PFSK-1 (cell line): ENCODE results near the gene FBLN2.

ENCODE experiments used
- FOXP2 ChIP-seq: optimal IDR thresholded peaks from 2 replicates; pipeline ENCODE3; 2011; ENCODE audit warnings: borderline replicate concordance, control low read depth, inconsistent platforms; ENCODE audit not compliant: insufficient read depth; ENCODE audit errors: extremely low read length, extremely low read depth
- POLR2AphosphoS5 ChIP-seq: IDR thresholded peaks from 2 replicates; pipeline ENCODE4 v1.6.1; 2012; ENCODE audit warnings: low read depth, mild to moderate bottlenecking, control low read depth, low read length, moderate library complexity
- SIN3A ChIP-seq: IDR thresholded peaks from 2 replicates; pipeline ENCODE4 v1.6.1; 2012; ENCODE audit warnings: mild to moderate bottlenecking, low read length, moderate library complexity, borderline replicate concordance; ENCODE audit not compliant: insufficient read depth
- TAF1 ChIP-seq: IDR thresholded peaks from 2 replicates; pipeline ENCODE4 v1.6.1; 2012; ENCODE audit warnings: low read length, control low read depth, borderline replicate concordance; ENCODE audit not compliant: insufficient read depth
- TF ChIP-seq, protein P1 (sequence below), 2 experiments: IDR thresholded peaks; 2 replicates each; pipeline versions ENCODE4 v1.6.1 to v1.8.0; 2011 to 2012; ENCODE audit warnings: low read depth in 2 of 2, low read length in 2 of 2, control low read depth in 1 of 2, inconsistent platforms in 1 of 2, mild to moderate bottlenecking in 1 of 2, moderate library complexity in 1 of 2; ENCODE audit not compliant: insufficient read depth in 1 of 2

The FBLN2 gene

GRCh38 chr3:13522236-13522635, 26.7 kb upstream of the FBLN2 start:
- TF ChIP-seq, protein P1, sequence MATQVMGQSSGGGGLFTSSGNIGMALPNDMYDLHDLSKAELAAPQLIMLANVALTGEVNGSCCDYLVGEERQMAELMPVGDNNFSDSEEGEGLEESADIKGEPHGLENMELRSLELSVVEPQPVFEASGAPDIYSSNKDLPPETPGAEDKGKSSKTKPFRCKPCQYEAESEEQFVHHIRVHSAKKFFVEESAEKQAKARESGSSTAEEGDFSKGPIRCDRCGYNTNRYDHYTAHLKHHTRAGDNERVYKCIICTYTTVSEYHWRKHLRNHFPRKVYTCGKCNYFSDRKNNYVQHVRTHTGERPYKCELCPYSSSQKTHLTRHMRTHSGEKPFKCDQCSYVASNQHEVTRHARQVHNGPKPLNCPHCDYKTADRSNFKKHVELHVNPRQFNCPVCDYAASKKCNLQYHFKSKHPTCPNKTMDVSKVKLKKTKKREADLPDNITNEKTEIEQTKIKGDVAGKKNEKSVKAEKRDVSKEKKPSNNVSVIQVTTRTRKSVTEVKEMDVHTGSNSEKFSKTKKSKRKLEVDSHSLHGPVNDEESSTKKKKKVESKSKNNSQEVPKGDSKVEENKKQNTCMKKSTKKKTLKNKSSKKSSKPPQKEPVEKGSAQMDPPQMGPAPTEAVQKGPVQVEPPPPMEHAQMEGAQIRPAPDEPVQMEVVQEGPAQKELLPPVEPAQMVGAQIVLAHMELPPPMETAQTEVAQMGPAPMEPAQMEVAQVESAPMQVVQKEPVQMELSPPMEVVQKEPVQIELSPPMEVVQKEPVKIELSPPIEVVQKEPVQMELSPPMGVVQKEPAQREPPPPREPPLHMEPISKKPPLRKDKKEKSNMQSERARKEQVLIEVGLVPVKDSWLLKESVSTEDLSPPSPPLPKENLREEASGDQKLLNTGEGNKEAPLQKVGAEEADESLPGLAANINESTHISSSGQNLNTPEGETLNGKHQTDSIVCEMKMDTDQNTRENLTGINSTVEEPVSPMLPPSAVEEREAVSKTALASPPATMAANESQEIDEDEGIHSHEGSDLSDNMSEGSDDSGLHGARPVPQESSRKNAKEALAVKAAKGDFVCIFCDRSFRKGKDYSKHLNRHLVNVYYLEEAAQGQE (IDR thresholded peaks at IDR 0.05; ENCODE audit: insufficient read depth in 1 of 2, low read depth in 2 of 2, low read length in 2 of 2), result no peak
- TF ChIP-seq POLR2AphosphoS5 (no peak), FOXP2 (no peak), TAF1 (no peak), SIN3A (no peak)

- no peak for TF ChIP-seq POLR2AphosphoS5
- TF ChIP-seq, protein P1 (IDR thresholded peaks at IDR 0.05; ENCODE audit: insufficient read depth in 1 of 2, low read depth in 2 of 2, low read length in 2 of 2), result no peak
- no peak for TF ChIP-seq TAF1
- no peak for TF ChIP-seq FOXP2
- no peak for TF ChIP-seq SIN3A
Observed at GRCh38 chr3:13524979-13525669, 23.8 kb upstream of the FBLN2 start.

DNA sequence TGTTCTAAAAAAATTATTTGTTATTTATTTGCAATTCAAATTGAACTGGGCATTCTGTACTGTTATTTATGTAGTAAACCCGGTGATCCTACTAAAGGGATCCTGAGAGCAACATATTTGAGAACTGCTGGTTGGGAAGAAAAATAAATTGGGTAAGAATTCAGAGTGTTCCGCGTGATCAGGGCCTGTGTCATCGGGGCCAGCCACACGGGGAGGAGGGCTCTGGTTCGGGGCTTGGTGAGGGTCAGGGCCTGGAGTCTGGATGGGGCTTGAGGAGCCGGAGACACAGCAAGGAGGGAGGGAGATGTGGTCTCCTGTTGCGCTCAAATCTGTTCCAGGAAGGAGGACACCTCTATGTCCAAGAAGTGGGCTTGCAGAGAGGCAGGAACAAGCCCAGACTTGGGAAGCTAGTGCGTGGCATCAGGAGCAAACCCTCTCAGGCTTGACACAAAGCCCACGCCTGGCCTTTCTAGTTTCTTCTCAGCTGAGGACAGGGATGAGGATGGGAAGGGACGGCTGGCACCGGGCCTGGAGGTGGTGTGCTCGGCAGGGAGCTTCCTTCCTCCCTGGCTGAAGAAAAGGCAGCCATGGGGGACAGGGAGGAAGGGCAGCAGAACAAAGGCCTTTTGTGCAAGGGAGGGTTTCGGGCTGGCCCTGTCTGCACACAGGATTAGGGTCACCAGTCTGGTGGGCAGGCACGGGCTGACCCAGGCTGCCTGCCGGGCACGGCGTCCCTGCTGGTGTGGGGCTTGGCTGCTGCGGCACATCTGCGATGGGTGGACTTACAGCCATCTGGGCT, 22.9 kb upstream of the FBLN2 start:
- no peak for TF ChIP-seq FOXP2
- TF ChIP-seq, protein P1 (IDR thresholded peaks at IDR 0.05; ENCODE audit: insufficient read depth in 1 of 2, low read depth in 2 of 2, low read length in 2 of 2), result no peak
- TF ChIP-seq TAF1, result no peak
- no peak for TF ChIP-seq POLR2AphosphoS5
- TF ChIP-seq SIN3A, result no peak

- no peak for TF ChIP-seq TAF1
- TF ChIP-seq SIN3A, result no peak
- no peak for TF ChIP-seq FOXP2
- no peak for TF ChIP-seq POLR2AphosphoS5
- TF ChIP-seq, protein P1 (IDR thresholded peaks at IDR 0.05; ENCODE audit: insufficient read depth in 1 of 2, low read depth in 2 of 2, low read length in 2 of 2), result no peak
Observed at GRCh38 chr3:13526626-13526949, 22.3 kb upstream of the FBLN2 start.
